ENCODE results near the gene ESM1. TPM values are rescaled to one million over a fixed set of nuclear protein-coding genes. Genes with fewer than 3 reads are reported as not detected.

Gene ESM1
- total RNA-seq, 1 donor from 2014 or later: not detected

- H3K36me3 Mint-ChIP-seq: no peaks in the 10 kb centered on the region
- Histone ChIP-seq H3K4me2 (no peak overlapping the region), H2AFZ (replicated peaks) (no peak overlapping the region), H3F3A (ENCODE audit: low read depth) (peaks cover 4% of the 10 kb centered on the region), H3K27ac (no peak overlapping the region), H3K4me3 (no peak overlapping the region), H3K79me2 (ENCODE audit: low read depth) (no peaks in the 10 kb centered on the region), H3K27me3 (no peaks in the 10 kb centered on the region), H4K20me1 (ENCODE audit: low read depth) (no peaks in the 10 kb centered on the region), H3K9ac (no peak overlapping the region), H3K4me1 (peaks cover 16% of the 10 kb centered on the region), H3K36me3 (no peaks in the 10 kb centered on the region), H3K9me3 (ENCODE audit: low read depth) (no peaks in the 10 kb centered on the region)
- H3K4me1 Mint-ChIP-seq: peaks cover 28% of the 10 kb centered on the region
- no peaks in the 10 kb centered on the region for H3K27me3 Mint-ChIP-seq (ENCODE audit: insufficient read depth, low read depth)
- no peak overlapping the region for H3K4me3 Mint-ChIP-seq
- DNase-seq (ENCODE audit: low spot score): no peak
- H3K27ac Mint-ChIP-seq: no peak overlapping the region
- H3K9me3 Mint-ChIP-seq: no peaks in the 10 kb centered on the region
- TF ChIP-seq, protein P1, sequence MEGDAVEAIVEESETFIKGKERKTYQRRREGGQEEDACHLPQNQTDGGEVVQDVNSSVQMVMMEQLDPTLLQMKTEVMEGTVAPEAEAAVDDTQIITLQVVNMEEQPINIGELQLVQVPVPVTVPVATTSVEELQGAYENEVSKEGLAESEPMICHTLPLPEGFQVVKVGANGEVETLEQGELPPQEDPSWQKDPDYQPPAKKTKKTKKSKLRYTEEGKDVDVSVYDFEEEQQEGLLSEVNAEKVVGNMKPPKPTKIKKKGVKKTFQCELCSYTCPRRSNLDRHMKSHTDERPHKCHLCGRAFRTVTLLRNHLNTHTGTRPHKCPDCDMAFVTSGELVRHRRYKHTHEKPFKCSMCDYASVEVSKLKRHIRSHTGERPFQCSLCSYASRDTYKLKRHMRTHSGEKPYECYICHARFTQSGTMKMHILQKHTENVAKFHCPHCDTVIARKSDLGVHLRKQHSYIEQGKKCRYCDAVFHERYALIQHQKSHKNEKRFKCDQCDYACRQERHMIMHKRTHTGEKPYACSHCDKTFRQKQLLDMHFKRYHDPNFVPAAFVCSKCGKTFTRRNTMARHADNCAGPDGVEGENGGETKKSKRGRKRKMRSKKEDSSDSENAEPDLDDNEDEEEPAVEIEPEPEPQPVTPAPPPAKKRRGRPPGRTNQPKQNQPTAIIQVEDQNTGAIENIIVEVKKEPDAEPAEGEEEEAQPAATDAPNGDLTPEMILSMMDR (IDR thresholded peaks at IDR 0.05): no peak
- no peak for TF ChIP-seq EZH2 (IDR thresholded peaks at IDR 0.05)
- TF ChIP-seq EZH2phosphoT487 (IDR thresholded peaks at IDR 0.05): no peak
Measured at GRCh38 chr5:54991416-54991815, 6.0 kb upstream of the ESM1 start.

DNA sequence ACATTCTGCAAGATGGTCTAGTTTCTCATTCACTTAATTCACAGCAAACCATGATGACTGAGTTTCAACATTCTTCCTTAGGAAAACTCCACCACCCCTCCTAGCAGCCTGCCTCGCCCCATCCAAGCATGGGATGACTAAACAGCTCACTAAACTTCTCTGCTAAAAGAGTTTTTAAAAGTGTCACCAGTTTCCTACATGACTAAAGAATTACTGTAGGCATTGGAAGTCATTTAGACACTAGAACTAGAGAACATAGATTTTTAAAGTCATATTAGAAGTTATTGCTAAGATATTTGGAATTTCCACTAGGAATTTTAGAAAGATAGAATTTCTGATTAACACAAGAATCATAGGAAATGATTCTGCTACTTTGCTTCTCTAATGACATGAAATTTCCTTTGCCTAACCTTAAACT is 5.5 kb upstream of the ESM1 start:
- Histone ChIP-seq H4K20me1 (ENCODE audit: low read depth) (no peaks in the 10 kb centered on the region), H3K36me3 (no peaks in the 10 kb centered on the region), H3K79me2 (ENCODE audit: low read depth) (no peaks in the 10 kb centered on the region), H3K4me3 (no peak overlapping the region), H3K27me3 (no peaks in the 10 kb centered on the region), H3F3A (ENCODE audit: low read depth) (no peaks in the 10 kb centered on the region), H3K4me2 (no peak overlapping the region), H3K9me3 (ENCODE audit: low read depth) (no peaks in the 10 kb centered on the region), H3K4me1 (peaks cover 12% of the 10 kb centered on the region), H2AFZ (replicated peaks) (no peak overlapping the region), H3K27ac (no peak overlapping the region), H3K9ac (no peak overlapping the region)
- Mint-ChIP-seq H3K36me3 (no peaks in the 10 kb centered on the region), H3K27ac (no peak overlapping the region), H3K27me3 (ENCODE audit: insufficient read depth, low read depth) (no peaks in the 10 kb centered on the region), H3K4me1 (peaks cover 22% of the 10 kb centered on the region), H3K9me3 (no peaks in the 10 kb centered on the region), H3K4me3 (no peak overlapping the region)
- TF ChIP-seq EZH2 (IDR thresholded peaks at IDR 0.05) (no peak), EZH2phosphoT487 (IDR thresholded peaks at IDR 0.05) (no peak)
- TF ChIP-seq, protein P1 (IDR thresholded peaks at IDR 0.05): no peak
- no peak for DNase-seq (ENCODE audit: low spot score)

DNA sequence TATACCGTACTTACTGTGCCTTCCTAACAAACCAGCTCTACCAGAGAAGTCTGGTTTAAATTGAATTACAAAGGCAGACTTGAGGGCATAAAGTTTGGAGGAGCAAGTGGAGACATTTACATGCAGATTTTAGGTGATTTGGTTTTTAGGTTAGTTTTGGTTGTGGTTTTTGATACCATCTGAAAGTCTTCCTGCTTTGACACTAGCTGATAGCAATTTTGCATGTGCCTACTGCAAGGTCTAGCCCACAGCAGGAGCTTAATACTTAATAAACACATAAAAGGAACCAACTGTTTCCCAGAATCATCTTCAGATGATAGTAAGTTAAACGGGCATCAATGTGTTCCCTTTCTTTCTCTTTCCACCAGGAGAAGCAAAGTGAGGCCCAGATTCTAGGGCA is 3.4 kb upstream of the ESM1 start:
- Histone ChIP-seq H3K36me3 (no peaks in the 10 kb centered on the region), H3K9ac (no peak overlapping the region), H3K4me3 (no peak overlapping the region), H3K27ac (no peak overlapping the region), H3K4me1 (peaks cover 9% of the 10 kb centered on the region), H3K79me2 (ENCODE audit: low read depth) (no peaks in the 10 kb centered on the region), H4K20me1 (ENCODE audit: low read depth) (no peaks in the 10 kb centered on the region), H3K9me3 (ENCODE audit: low read depth) (no peaks in the 10 kb centered on the region), H3F3A (ENCODE audit: low read depth) (no peaks in the 10 kb centered on the region), H3K27me3 (no peaks in the 10 kb centered on the region), H2AFZ (replicated peaks) (no peak overlapping the region), H3K4me2 (no peak overlapping the region)
- H3K9me3 Mint-ChIP-seq: no peaks in the 10 kb centered on the region
- peaks cover 2% of the 10 kb centered on the region for H3K27me3 Mint-ChIP-seq (ENCODE audit: insufficient read depth, low read depth)
- DNase-seq (ENCODE audit: low spot score): no peak
- no peak for TF ChIP-seq EZH2phosphoT487 (IDR thresholded peaks at IDR 0.05)
- TF ChIP-seq EZH2 (IDR thresholded peaks at IDR 0.05): no peak
- TF ChIP-seq, protein P1 (IDR thresholded peaks at IDR 0.05): no peak
- no peak overlapping the region for H3K4me3 Mint-ChIP-seq
- H3K36me3 Mint-ChIP-seq: no peaks in the 10 kb centered on the region
- H3K27ac Mint-ChIP-seq: no peak overlapping the region
- H3K4me1 Mint-ChIP-seq: peaks cover 17% of the 10 kb centered on the region

All from neural progenitor cell (in vitro differentiated cells).